IPS-20b (cell line): ENCODE measurements around the gene GPATCH3.
"Not testable (repeated sequence)": the region's sequence is repeated elsewhere in the genome, so short reads cannot be mapped to it uniquely, and the experiment has no call there.

Experiments used
- H3K27ac ChIP-seq: one replicate; pipeline ENCODE4 v1.5.1; 2013; ENCODE audit warnings: low read length
- H3K27me3 ChIP-seq: 2 replicates; pipeline ENCODE4 v1.6.1; 2013; ENCODE audit warnings: mild to moderate bottlenecking, low read length, inconsistent platforms; ENCODE audit not compliant: insufficient read depth
- H3K36me3 ChIP-seq: 2 replicates; pipeline ENCODE4 v1.6.1; 2013; ENCODE audit warnings: low read depth, mild to moderate bottlenecking, inconsistent platforms, low read length, moderate library complexity; ENCODE audit not compliant: insufficient read depth
- H3K4me1 ChIP-seq: 2 replicates; pipeline ENCODE4 v1.6.1; 2013; ENCODE audit warnings: mild to moderate bottlenecking, control low read depth, inconsistent platforms, low read length, moderate library complexity; ENCODE audit not compliant: insufficient read depth
- H3K4me3 ChIP-seq: 2 replicates; pipeline ENCODE4 v1.5.1; 2013; ENCODE audit warnings: mild to moderate bottlenecking, low read length, inconsistent platforms
- H3K9ac ChIP-seq: 2 replicates; pipeline ENCODE4 v1.6.1; 2013; ENCODE audit warnings: low read depth, mild to moderate bottlenecking, inconsistent platforms, low read length, moderate library complexity
- H3K9me3 ChIP-seq: 2 replicates; pipeline ENCODE4 v1.6.1; 2013; ENCODE audit warnings: mild to moderate bottlenecking, low read depth, low read length, inconsistent platforms; ENCODE audit not compliant: insufficient read depth

The GPATCH3 gene

GRCh38 chr1:26882696-26883463 lies 17.4 kb downstream of the GPATCH3 start:
- Histone ChIP-seq H3K9ac (no peak overlapping the region), H3K27me3 (no peaks in the 10 kb centered on the region), H3K4me3 (no peak overlapping the region), H3K9me3 (no peaks in the 10 kb centered on the region), H3K4me1 (no peaks in the 10 kb centered on the region), H3K27ac (no peak overlapping the region), H3K36me3 (peaks cover 78% of the 10 kb centered on the region)

GRCh38 chr1:26881611-26882010 lies 18.7 kb downstream of the GPATCH3 start:
- not testable (repeated sequence) for H3K27me3 ChIP-seq, H3K4me3 ChIP-seq, H3K27ac ChIP-seq, H3K9ac ChIP-seq, H3K4me1 ChIP-seq, H3K9me3 ChIP-seq
- peaks cover 82% of the 10 kb centered on the region for H3K36me3 ChIP-seq

- H3K4me3 ChIP-seq, result no peak overlapping the region
- H3K9me3 ChIP-seq, result no peaks in the 10 kb centered on the region
- peaks cover 7% of the 10 kb centered on the region; the same call in 1 of the 2 replicates for H3K4me1 ChIP-seq
- H3K27ac ChIP-seq, result no peak overlapping the region
- H3K36me3 ChIP-seq, result peaks cover 69% of the 10 kb centered on the region
- no peaks in the 10 kb centered on the region for H3K27me3 ChIP-seq
- H3K9ac ChIP-seq, result no peak overlapping the region
Measured at GRCh38 chr1:26879793-26880192, 20.5 kb downstream of the GPATCH3 start.

GRCh38 chr1:26877326-26877725 lies 22.9 kb downstream of the GPATCH3 start:
- H3K9ac ChIP-seq, result no peak overlapping the region
- no peaks in the 10 kb centered on the region for H3K9me3 ChIP-seq
- H3K27me3 ChIP-seq, result no peaks in the 10 kb centered on the region
- no peak overlapping the region for H3K27ac ChIP-seq
- peaks cover 44% of the 10 kb centered on the region for H3K36me3 ChIP-seq
- no peak overlapping the region for H3K4me3 ChIP-seq
- peaks cover 9% of the 10 kb centered on the region; the same call in 1 of the 2 replicates for H3K4me1 ChIP-seq

GRCh38 chr1:26874896-26875295 lies 25.4 kb downstream of the GPATCH3 start:
- H3K9me3 ChIP-seq, result no peaks in the 10 kb centered on the region
- peak overlapping the region; percentile 17; the same call in 1 of the 2 replicates for H3K9ac ChIP-seq
- H3K27me3 ChIP-seq, result no peaks in the 10 kb centered on the region
- no peak overlapping the region for H3K4me3 ChIP-seq
- no peak overlapping the region for H3K27ac ChIP-seq
- H3K36me3 ChIP-seq, result peaks cover 24% of the 10 kb centered on the region
- H3K4me1 ChIP-seq, result peaks cover 9% of the 10 kb centered on the region; the same call in 1 of the 2 replicates

GRCh38 chr1:26873097-26873496 lies 27.2 kb downstream of the GPATCH3 start:
- not testable (repeated sequence) for H3K9me3 ChIP-seq, H3K4me1 ChIP-seq, H3K4me3 ChIP-seq, H3K9ac ChIP-seq, H3K27ac ChIP-seq, H3K27me3 ChIP-seq
- H3K36me3 ChIP-seq, result peaks cover 11% of the 10 kb centered on the region; the same call in 1 of the 2 replicates

- Histone ChIP-seq H3K36me3 (no peaks in the 10 kb centered on the region), H3K27ac (no peak overlapping the region), H3K4me3 (peak overlapping the region; percentile 84), H3K27me3 (peaks cover 17% of the 10 kb centered on the region), H3K4me1 (peaks cover 2% of the 10 kb centered on the region; the same call in 1 of the 2 replicates), H3K9me3 (no peaks in the 10 kb centered on the region), H3K9ac (peak overlapping the region; percentile 84)
Measured at GRCh38 chr1:26864610-26865480, 35.4 kb downstream of the GPATCH3 start.

GRCh38 chr1:26863685-26864077 lies 36.6 kb downstream of the GPATCH3 start:
- no peak overlapping the region for H3K9ac ChIP-seq
- H3K27me3 ChIP-seq, result peaks cover 17% of the 10 kb centered on the region
- no peaks in the 10 kb centered on the region for H3K9me3 ChIP-seq
- peaks cover 2% of the 10 kb centered on the region; the same call in 1 of the 2 replicates for H3K4me1 ChIP-seq
- no peak overlapping the region for H3K27ac ChIP-seq
- no peak overlapping the region for H3K4me3 ChIP-seq
- no peaks in the 10 kb centered on the region for H3K36me3 ChIP-seq

- Histone ChIP-seq H3K4me1 (peaks cover 2% of the 10 kb centered on the region; the same call in 1 of the 2 replicates), H3K27me3 (peaks cover 17% of the 10 kb centered on the region), H3K36me3 (no peaks in the 10 kb centered on the region), H3K4me3 (0 out of 2 replicates have a peak within 1 kb of the TSS, but pooled peaks have one; percentile 84), H3K27ac (no peak within 1 kb of the TSS), H3K9ac (no peak within 1 kb of the TSS), H3K9me3 (no peaks in the 10 kb centered on the region)
Measured at GRCh38 chr1:26862781-26863684, 37.2 kb downstream of the GPATCH3 start, which contains the start of gene SFN. Gene SFN, plus strand, starts transcription at chr1:26863149. Its CDS starts 64 bp downstream, at chr1:26863213.

- Histone ChIP-seq H3K9ac (no peak overlapping the region), H3K4me3 (no peak overlapping the region), H3K27ac (no peak overlapping the region)
Measured at GRCh38 chr1:26861889-26862378, 38.3 kb downstream of the GPATCH3 start.

GRCh38 chr1:26861286-26861701 lies 39.0 kb downstream of the GPATCH3 start:
- Histone ChIP-seq H3K4me1 (peaks cover 2% of the 10 kb centered on the region; the same call in 1 of the 2 replicates), H3K27ac (no peak overlapping the region), H3K9ac (no peak overlapping the region), H3K4me3 (no peak overlapping the region), H3K9me3 (no peaks in the 10 kb centered on the region), H3K27me3 (peaks cover 17% of the 10 kb centered on the region), H3K36me3 (no peaks in the 10 kb centered on the region)

More at GRCh38 chr1:26861889-26862378, 38.3 kb downstream of the GPATCH3 start:
- H3K36me3 ChIP-seq, result no peaks in the 10 kb centered on the region
- peaks cover 2% of the 10 kb centered on the region; the same call in 1 of the 2 replicates for H3K4me1 ChIP-seq
- H3K9me3 ChIP-seq, result no peaks in the 10 kb centered on the region
- peaks cover 17% of the 10 kb centered on the region for H3K27me3 ChIP-seq
